H9 (cell line): Measurements from ENCODE around the gene CERK. TPM values are rescaled to one million over a fixed set of nuclear protein-coding genes. Genes with fewer than 3 reads are reported as not detected.

Source experiments
- DNase-seq: peaks from one replicate; pipeline ENCODE4 v3.0.0-alpha.2; 2017
- H2AFZ ChIP-seq: one replicate; pipeline ENCODE4 v1.6.1; 2013; ENCODE audit warnings: mild to moderate bottlenecking, low read length, control low read depth, moderate library complexity
- H2AK5ac ChIP-seq: 2 replicates; pipeline ENCODE4 v1.6.1; 2013; ENCODE audit warnings: low read length, control low read depth, mixed read lengths; ENCODE audit not compliant: insufficient read length
- H2BK120ac ChIP-seq: one replicate; pipeline ENCODE4 v1.6.1; 2013; ENCODE audit warnings: low read depth, mild to moderate bottlenecking, low read length, control low read depth, inconsistent platforms; ENCODE audit not compliant: poor library complexity, severe bottlenecking
- H2BK12ac ChIP-seq: 2 replicates; pipeline ENCODE4 v1.6.1; 2013; ENCODE audit warnings: low read length, control low read depth, mixed read lengths, low read depth; ENCODE audit not compliant: insufficient read length
- H2BK15ac ChIP-seq: 2 replicates; pipeline ENCODE4 v1.6.1; 2013; ENCODE audit warnings: low read depth, low read length, control low read depth
- H2BK20ac ChIP-seq: one replicate; pipeline ENCODE4 v1.6.1; 2013; ENCODE audit warnings: low read depth, mild to moderate bottlenecking, low read length, control low read depth, inconsistent platforms; ENCODE audit not compliant: poor library complexity, severe bottlenecking
- H2BK5ac ChIP-seq: 2 replicates; pipeline ENCODE4 v1.6.1; 2013; ENCODE audit warnings: low read length, control low read depth, mixed read lengths; ENCODE audit not compliant: insufficient read length
- H3K14ac ChIP-seq: 2 replicates; pipeline ENCODE4 v1.6.1; 2013; ENCODE audit warnings: low read length, control low read depth; ENCODE audit not compliant: insufficient read depth
- H3K18ac ChIP-seq: 2 replicates; pipeline ENCODE4 v1.6.1; 2013; ENCODE audit warnings: low read depth, mild to moderate bottlenecking, mixed read lengths, low read length, control low read depth; ENCODE audit not compliant: insufficient read length
- H3K23ac ChIP-seq: 2 replicates; pipeline ENCODE4 v1.6.1; 2013; ENCODE audit warnings: low read length, control low read depth, mixed read lengths, low read depth; ENCODE audit not compliant: insufficient read length
- H3K23me2 ChIP-seq: 2 replicates; pipeline ENCODE4 v1.6.1; 2013; ENCODE audit warnings: low read depth, mild to moderate bottlenecking, mixed read lengths, low read length, control low read depth; ENCODE audit not compliant: insufficient read length, poor library complexity, severe bottlenecking
- H3K27ac ChIP-seq: 2 replicates; pipeline ENCODE4 v1.5.1; 2013; ENCODE audit warnings: low read length, control low read depth, mixed read lengths, low read depth; ENCODE audit not compliant: insufficient read length
- H3K27me3 ChIP-seq: 2 replicates; pipeline ENCODE4 v1.6.1; 2013; ENCODE audit warnings: low read length, control low read depth, inconsistent platforms; ENCODE audit not compliant: insufficient read depth
- H3K4ac ChIP-seq: 2 replicates; pipeline ENCODE4 v1.6.1; 2013; ENCODE audit warnings: low read depth, mild to moderate bottlenecking, control low read depth, inconsistent platforms, low read length, moderate library complexity
- H3K4me1 ChIP-seq: 2 replicates; pipeline ENCODE4 v1.6.1; 2013; ENCODE audit warnings: low read length, control low read depth, inconsistent platforms; ENCODE audit not compliant: insufficient read depth
- H3K4me2 ChIP-seq: 2 replicates; pipeline ENCODE4 v1.6.1; 2013; ENCODE audit warnings: low read length, control low read depth, mixed read lengths; ENCODE audit not compliant: insufficient read length, insufficient read depth
- H3K56ac ChIP-seq: 2 replicates; pipeline ENCODE4 v1.6.1; 2013; ENCODE audit warnings: low read depth, mild to moderate bottlenecking, mixed read lengths, low read length, control low read depth; ENCODE audit not compliant: insufficient read length
- H3K79me1 ChIP-seq: 2 replicates; pipeline ENCODE4 v1.6.1; 2013; ENCODE audit warnings: low read depth, mild to moderate bottlenecking, moderate library complexity, low read length, control low read depth, inconsistent platforms; ENCODE audit not compliant: insufficient read depth, poor library complexity, severe bottlenecking
- H3K79me2 ChIP-seq: 2 replicates; pipeline ENCODE4 v1.6.1; 2013; ENCODE audit warnings: low read length, control low read depth, inconsistent platforms; ENCODE audit not compliant: insufficient read depth
- H3K9ac ChIP-seq: 2 replicates; pipeline ENCODE4 v1.6.1; 2013; ENCODE audit warnings: low read length, control low read depth, mixed read lengths; ENCODE audit not compliant: insufficient read length; ENCODE audit errors: extremely low read depth
- H3K9me3 ChIP-seq: one replicate; pipeline ENCODE4 v1.6.1; 2013; ENCODE audit warnings: low read depth, low read length, inconsistent platforms; ENCODE audit not compliant: control insufficient read depth
- H3T11ph ChIP-seq: one replicate; pipeline ENCODE4 v1.6.1; 2013; ENCODE audit warnings: mild to moderate bottlenecking, low read length, control low read depth, inconsistent platforms
- H4K20me1 ChIP-seq: one replicate; pipeline ENCODE4 v1.6.1; 2013; ENCODE audit not compliant: control insufficient read depth, insufficient read length, insufficient read depth
- H4K5ac ChIP-seq: 2 replicates; pipeline ENCODE4 v1.6.1; 2013; ENCODE audit warnings: low read depth, mild to moderate bottlenecking, mixed read lengths, low read length, control low read depth; ENCODE audit not compliant: insufficient read length
- H4K8ac ChIP-seq: replicated peaks from 2 replicates; pipeline ENCODE4 v1.6.1; 2013; ENCODE audit warnings: low read length, control low read depth, mixed read lengths, low read depth; ENCODE audit not compliant: insufficient read length
- H4K91ac ChIP-seq: 2 replicates; pipeline ENCODE4 v1.6.1; 2013; ENCODE audit warnings: low read depth, mild to moderate bottlenecking, moderate library complexity, mixed read lengths, low read length, control low read depth; ENCODE audit not compliant: insufficient read length
- H3K27ac Mint-ChIP-seq, 3 experiments: 2 replicates in 2 of 3; 3 replicates in 1 of 3; pipeline ENCODE4 v1.8.0; 2020 to 2021; ENCODE audit warnings: mixed read lengths in 3 of 3, mild to moderate bottlenecking in 1 of 3, moderate library complexity in 1 of 3
- H3K27me3 Mint-ChIP-seq: 2 replicates; pipeline ENCODE4 v1.8.0; 2021; ENCODE audit warnings: low read depth, mild to moderate bottlenecking, moderate library complexity, mixed read lengths
- H3K36me3 Mint-ChIP-seq, 3 experiments: 2 replicates in 2 of 3; 3 replicates in 1 of 3; pipeline ENCODE4 v1.8.0; 2020 to 2021; ENCODE audit warnings: low read depth in 3 of 3, mixed read lengths in 3 of 3; ENCODE audit not compliant: insufficient read depth in 1 of 3
- H3K4me1 Mint-ChIP-seq, 2 experiments: 2 replicates each; pipeline ENCODE4 v1.8.0; 2020; ENCODE audit warnings: mixed read lengths in 2 of 2
- H3K4me3 Mint-ChIP-seq, 2 experiments: 2 replicates in 1 of 2; 3 replicates in 1 of 2; pipeline ENCODE4 v1.8.0; 2020 to 2021; ENCODE audit warnings: mild to moderate bottlenecking in 2 of 2, mixed read lengths in 2 of 2, moderate library complexity in 1 of 2
- H3K9me3 Mint-ChIP-seq, 2 experiments: 2 replicates in 1 of 2; 3 replicates in 1 of 2; pipeline ENCODE4 v1.8.0; 2020; ENCODE audit warnings: mild to moderate bottlenecking in 2 of 2, mixed read lengths in 2 of 2, moderate library complexity in 1 of 2
- WGBS: extraction: QIAGEN DNeasy Blood & Tissue Kit; methylation state at CpG from one replicate; pipeline ENCODE4 v1.1.7; 2013; ENCODE audit warnings: missing lambda C conversion rate, low lambda C conversion rate, mixed read lengths; ENCODE audit not compliant: insufficient read length; ENCODE audit errors: extremely low coverage; 5-methylcytosine and 5-hydroxymethylcytosine counted together
- total RNA-seq: library from RNA; stranded (reverse); gene quantifications from 2 replicates; pipeline ENCODE4 v1.2.1, GENCODE V29; 2021
- TF ChIP-seq, protein P1 (sequence below): fragments of 200-600 bp; sonication (generic); conservative IDR thresholded peaks from 3 replicates; pipeline ENCODE4 v1.8.0; 2021; ENCODE audit warnings: antibody characterized with exemption, mild to moderate bottlenecking

The CERK gene
- total RNA-seq, 1 experiment from 2014 or later: 47.1 TPM

DNA sequence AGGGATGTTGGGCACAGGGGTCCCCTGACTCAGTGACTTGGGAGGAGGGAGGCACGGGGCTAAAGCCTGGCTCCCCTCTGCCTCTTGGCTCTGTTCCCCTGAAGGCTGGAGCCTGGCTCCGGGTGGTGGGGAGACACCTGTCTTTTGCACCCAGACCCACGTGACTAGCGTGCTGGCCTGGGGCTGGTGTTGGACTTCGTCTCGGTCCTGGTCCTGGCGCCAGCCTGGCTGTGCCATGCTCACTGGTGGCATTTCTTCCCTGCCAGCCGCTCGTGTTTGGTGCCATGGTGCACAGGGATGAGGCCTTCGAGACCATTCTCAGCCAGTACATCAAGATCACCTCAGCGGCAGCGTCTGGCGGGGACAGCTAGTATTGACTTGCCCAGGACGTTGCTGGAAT, 61.2 kb downstream of the CERK start:
- Mint-ChIP-seq H3K4me3 (no peak overlapping the region), H3K27me3 (no peaks in the 10 kb centered on the region), H3K27ac (no peak overlapping the region; a peak in 1 of 7 replicates), H3K4me1 (no peaks in the 10 kb centered on the region), H3K36me3 (peaks cover 0 to 3% (median 0%) of the 10 kb centered on the region in 3 experiments; a peak in 1 of 7 replicates), H3K9me3 (no peaks in the 10 kb centered on the region)
- H2AFZ ChIP-seq: no peak overlapping the region
- H2BK5ac ChIP-seq: no peak overlapping the region
- H3K9ac ChIP-seq: no peak overlapping the region
- H3K27me3 ChIP-seq: no peaks in the 10 kb centered on the region
- no peaks in the 10 kb centered on the region for H3K79me2 ChIP-seq
- WGBS: no CpG with 5 or more reads among the region's 14 CpGs
- no peak overlapping the region for H4K5ac ChIP-seq
- no peak overlapping the region for H3K4me2 ChIP-seq
- H4K91ac ChIP-seq: no peak overlapping the region
- DNase-seq: no peak
- no peak overlapping the region for H3K4ac ChIP-seq
- no peak overlapping the region for H2BK20ac ChIP-seq
- H3K23me2 ChIP-seq: no peaks in the 10 kb centered on the region
- H3K14ac ChIP-seq: no peak overlapping the region
- no peaks in the 10 kb centered on the region for H3K79me1 ChIP-seq
- no peak overlapping the region for H3K27ac ChIP-seq
- H3K18ac ChIP-seq: no peak overlapping the region
- no peak overlapping the region for H3T11ph ChIP-seq
- no peak overlapping the region for H2AK5ac ChIP-seq
- H3K23ac ChIP-seq: no peak overlapping the region
- no peaks in the 10 kb centered on the region for H3K9me3 ChIP-seq
- H2BK12ac ChIP-seq: no peak overlapping the region
- H3K56ac ChIP-seq: no peak overlapping the region
- no peak overlapping the region for H2BK15ac ChIP-seq
- H3K4me1 ChIP-seq: no peaks in the 10 kb centered on the region
- TF ChIP-seq, protein P1, sequence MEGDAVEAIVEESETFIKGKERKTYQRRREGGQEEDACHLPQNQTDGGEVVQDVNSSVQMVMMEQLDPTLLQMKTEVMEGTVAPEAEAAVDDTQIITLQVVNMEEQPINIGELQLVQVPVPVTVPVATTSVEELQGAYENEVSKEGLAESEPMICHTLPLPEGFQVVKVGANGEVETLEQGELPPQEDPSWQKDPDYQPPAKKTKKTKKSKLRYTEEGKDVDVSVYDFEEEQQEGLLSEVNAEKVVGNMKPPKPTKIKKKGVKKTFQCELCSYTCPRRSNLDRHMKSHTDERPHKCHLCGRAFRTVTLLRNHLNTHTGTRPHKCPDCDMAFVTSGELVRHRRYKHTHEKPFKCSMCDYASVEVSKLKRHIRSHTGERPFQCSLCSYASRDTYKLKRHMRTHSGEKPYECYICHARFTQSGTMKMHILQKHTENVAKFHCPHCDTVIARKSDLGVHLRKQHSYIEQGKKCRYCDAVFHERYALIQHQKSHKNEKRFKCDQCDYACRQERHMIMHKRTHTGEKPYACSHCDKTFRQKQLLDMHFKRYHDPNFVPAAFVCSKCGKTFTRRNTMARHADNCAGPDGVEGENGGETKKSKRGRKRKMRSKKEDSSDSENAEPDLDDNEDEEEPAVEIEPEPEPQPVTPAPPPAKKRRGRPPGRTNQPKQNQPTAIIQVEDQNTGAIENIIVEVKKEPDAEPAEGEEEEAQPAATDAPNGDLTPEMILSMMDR: no peak
- no peak overlapping the region for H2BK120ac ChIP-seq
- H4K8ac ChIP-seq: no peak overlapping the region
- H4K20me1 ChIP-seq: no peaks in the 10 kb centered on the region
